ENCODE results near the gene WFDC13. TPM values are rescaled to one million over a fixed set of nuclear protein-coding genes. Genes with fewer than 3 reads are reported as not detected.
"Not testable (repeated sequence)": the region's sequence is repeated elsewhere in the genome, so short reads cannot be mapped to it uniquely, and the experiment has no call there.

Gene WFDC13
- not detected for total RNA-seq
- long read RNA-seq = 0 reads

- no peak for DNase-seq (ENCODE audit: low spot score)
Observed at GRCh38 chr20:45701873-45702272, at the start of gene WFDC13. TSS of gene WFDC13 (plus strand) at chr20:45702038. CDS start at chr20:45702124, 86 bp downstream.

- not testable (repeated sequence) for DNase-seq (ENCODE audit: low spot score)
Observed at GRCh38 chr20:45657038-45657437, 44.8 kb upstream of the WFDC13 start.

GRCh38 chr20:45670139-45670538 lies 31.7 kb upstream of the WFDC13 start, which contains the start of gene WFDC11:
TSS of gene WFDC11 (minus strand) at chr20:45670239. CDS start at chr20:45650600, 19,639 bp downstream.
- DNase-seq (ENCODE audit: low spot score) = no peak

DNA sequence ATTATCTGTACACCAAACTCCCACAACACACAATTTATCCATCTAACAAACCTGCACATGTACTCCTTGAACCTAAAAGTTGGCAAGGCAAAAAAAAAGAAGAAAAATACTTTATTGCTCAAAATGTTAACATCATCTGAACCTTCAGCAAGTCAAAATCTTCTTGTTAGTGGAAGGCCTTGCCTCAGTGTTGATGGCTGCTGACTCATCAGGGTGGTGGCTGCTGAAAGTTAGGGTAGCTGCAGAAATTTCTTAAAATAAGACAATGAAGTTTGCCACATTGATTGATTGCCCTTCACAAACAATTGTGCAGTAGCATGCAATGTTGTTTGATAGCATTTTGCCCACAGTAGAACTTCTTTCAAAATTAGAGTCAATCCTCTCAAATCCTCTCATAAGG lies 29.1 kb upstream of the WFDC13 start:
- no peak for DNase-seq (ENCODE audit: low spot score)

DNA sequence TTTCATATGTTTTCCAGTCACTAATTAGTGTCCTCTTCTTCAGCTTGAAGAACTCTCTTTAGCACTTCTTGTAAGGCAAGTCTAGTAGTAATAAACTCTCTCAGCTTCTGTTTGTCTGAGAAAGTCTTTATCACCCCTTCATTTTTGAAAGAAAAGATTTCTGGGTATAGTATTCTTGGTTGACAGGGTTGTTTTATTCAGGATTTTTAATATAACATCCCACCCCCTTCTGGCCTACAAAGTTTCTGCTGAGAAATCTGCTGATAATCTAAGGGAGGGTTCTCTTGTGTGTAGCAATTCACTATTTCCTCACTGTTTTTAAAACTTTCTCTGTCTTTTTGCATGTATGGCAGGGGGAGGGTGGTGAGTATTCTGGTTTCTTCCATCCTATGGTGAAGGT lies 22.2 kb upstream of the WFDC13 start:
- DNase-seq (ENCODE audit: low spot score) = no peak

DNA sequence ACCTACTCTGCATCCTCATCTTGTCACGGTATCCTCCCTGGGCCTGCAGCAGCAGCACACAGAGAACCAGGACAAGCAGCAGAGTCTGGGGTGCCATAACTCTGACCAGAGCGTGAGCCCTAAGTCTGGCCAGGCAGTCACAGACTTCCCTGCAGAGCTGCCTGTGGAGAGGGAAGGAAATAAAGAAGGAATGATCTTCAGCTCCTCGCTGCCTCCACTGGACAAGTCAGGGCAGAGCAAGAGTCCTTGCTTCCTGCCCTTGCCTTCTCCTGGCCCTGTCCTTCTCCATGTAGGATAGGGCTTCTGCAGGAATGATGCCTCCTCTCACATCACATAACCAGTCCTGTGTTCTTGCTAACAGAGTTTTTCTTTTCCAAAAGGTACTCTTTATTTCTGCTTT lies 15.9 kb upstream of the WFDC13 start:
- DNase-seq (ENCODE audit: low spot score) = no peak

GRCh38 chr20:45693346-45693745 lies 8.5 kb upstream of the WFDC13 start:
- DNase-seq (ENCODE audit: low spot score) = not testable (repeated sequence)

DNA sequence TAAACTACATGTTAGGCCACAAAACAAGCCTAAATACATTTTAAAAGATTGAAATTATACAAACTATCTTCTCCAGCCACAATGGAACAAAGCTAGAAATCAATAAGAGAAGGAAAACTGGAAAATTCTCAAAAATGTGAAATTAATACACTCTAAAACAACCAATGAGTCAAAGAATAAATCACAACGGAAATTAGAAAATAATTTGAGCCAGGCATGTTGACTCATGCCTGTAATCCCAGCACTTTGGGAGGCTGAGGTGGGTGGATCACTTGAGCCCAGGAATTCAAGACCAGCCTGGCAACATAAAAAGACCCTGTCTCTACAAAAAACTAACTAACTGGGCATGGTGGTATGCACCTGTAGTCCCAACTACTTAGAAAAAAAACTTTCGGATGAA lies 6.3 kb upstream of the WFDC13 start:
- DNase-seq (ENCODE audit: low spot score) = no peak

GRCh38 chr20:45701104-45701503 lies 734 bp upstream of the WFDC13 start:
- no peak for DNase-seq (ENCODE audit: low spot score)

GRCh38 chr20:45704969-45705637 lies 3.3 kb downstream of the WFDC13 start, which contains the start of gene WFDC10B:
TSS of gene WFDC10B (minus strand) at chr20:45705019. CDS start at chr20:45685992, 19,027 bp downstream.
- DNase-seq (ENCODE audit: low spot score) = no peak

- not testable (repeated sequence) for DNase-seq (ENCODE audit: low spot score)
Observed at GRCh38 chr20:45716141-45716688, 14.4 kb downstream of the WFDC13 start.

DNA sequence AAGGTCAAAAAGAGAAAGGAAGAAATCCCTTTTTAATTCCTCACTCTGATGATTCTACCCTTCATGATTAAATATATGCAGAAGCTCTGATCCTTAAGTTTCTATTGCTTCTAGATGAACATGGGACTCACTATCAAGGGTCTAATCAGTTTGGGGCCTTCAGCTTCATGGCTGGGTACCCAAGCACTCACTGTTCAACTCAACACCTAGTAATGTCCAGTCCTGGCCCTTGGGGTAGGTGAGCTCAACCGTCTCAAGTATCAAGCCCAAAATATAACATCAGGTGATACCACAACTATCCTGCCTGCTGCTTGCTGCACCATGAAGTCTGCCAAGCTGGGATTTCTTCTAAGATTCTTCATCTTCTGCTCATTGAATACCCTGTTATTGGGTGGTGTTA lies 20.2 kb downstream of the WFDC13 start, which contains the start of gene SPINT4:
Gene SPINT4, plus strand, starts transcription at position 301 of the 400 bp plus-strand sequence. Its CDS starts 21 bp downstream, at position 322.
- DNase-seq (ENCODE audit: low spot score) = no peak

DNA sequence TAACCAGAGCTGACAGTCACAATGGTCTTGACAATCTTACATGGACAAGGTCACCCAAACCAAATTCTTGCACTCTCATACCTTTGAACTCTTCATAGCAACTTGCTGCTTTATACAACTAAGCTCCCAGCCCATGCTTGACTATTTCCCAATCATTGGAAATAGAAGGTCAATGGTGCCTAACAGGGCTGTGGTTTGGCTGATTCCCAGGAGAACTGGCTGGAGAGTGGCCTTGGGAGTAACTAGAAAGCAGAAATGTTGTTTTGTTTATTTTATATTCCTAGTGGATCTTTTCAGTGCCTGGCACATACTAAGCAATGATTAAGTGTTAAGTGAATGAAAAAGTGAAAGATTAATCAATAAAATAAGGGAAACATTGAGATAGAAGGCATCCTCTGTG lies 23.3 kb downstream of the WFDC13 start:
- DNase-seq (ENCODE audit: low spot score) = no peak

- no peak for DNase-seq (ENCODE audit: low spot score)
Observed at GRCh38 chr20:45727044-45727443, 25.2 kb downstream of the WFDC13 start.

DNA sequence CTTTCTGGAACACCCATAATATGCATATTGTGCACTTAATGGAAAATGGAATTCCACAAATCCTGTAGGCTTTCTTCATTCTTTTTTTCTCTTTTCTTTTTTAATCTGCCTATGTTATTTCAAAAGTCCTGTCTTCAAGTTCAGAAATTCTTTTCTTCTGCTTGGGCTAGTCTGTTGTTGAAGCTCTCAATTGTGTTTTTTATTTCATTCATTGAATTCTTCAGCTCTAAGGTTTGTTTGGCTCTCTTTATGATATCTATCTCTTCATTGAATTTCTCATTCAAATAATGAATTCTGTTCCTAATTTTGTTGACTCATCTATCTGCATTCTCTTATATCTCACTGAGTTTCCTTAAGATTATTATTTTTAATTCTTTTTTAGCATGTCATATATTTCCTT lies 30.4 kb downstream of the WFDC13 start:
- no peak for DNase-seq (ENCODE audit: low spot score)

- no peak for DNase-seq (ENCODE audit: low spot score)
Observed at GRCh38 chr20:45735552-45735951, 33.7 kb downstream of the WFDC13 start.

- no peak for DNase-seq (ENCODE audit: low spot score)
Observed at GRCh38 chr20:45735988-45736387, 34.1 kb downstream of the WFDC13 start.

DNA sequence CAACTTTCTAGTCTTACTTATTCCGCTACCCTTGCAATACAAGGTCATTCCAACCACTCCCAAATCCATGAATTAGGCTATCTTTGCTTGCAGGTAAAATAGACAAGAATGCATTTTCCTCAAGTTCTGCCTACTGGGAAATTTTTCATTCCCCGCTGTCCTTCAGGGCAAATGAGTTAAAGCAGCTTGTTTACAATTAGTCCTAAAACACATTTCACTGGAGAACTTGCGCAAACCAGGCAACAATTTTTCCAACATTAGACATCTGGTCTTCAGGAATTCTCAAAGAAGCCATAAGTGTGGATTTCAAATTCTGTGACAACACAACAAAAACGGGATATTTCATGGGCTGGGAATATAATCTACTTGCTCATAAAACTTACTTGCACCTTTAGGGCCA lies 40.8 kb downstream of the WFDC13 start:
- no peak for DNase-seq (ENCODE audit: low spot score)

DNA sequence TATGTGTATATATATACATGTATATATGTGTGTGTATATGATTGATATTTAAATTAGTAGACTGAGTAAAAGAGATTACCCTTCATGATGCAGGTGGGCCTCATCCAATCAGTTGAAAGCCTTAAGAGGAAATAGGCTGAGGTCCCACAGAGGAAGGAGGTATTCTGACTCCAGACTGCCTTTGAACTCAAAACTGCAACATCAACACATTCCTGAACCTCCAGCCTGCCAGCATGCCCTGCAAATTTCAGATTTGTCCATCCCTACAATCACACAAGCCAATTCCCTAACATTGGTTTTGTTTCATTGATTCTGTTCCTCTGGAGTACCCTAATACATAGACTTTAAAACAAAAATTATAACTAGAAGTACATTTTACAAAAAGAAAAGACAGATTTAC lies 43.2 kb downstream of the WFDC13 start:
- no peak for DNase-seq (ENCODE audit: low spot score)

- DNase-seq (ENCODE audit: low spot score) = no peak
Observed at GRCh38 chr20:45751721-45752120, 49.9 kb downstream of the WFDC13 start.

DNA sequence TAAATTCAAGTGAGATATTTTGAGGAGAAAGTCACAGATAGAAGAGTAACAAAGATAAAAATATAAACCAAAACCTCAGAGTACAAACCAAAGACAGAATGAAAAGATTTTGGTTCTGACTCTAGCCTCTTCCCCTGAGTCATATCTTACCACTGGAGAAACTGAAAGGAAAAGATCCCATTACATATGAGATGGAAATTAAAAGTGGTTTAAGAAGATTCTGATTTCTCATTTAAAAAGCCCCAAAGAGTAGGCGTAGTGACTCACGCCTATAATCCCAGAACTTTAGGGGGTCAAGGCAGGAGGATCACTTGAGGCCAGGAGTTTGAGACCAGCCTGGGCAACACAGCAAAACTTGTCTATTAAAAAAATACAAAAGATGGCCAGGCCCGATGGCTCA lies 50.9 kb downstream of the WFDC13 start:
- DNase-seq (ENCODE audit: low spot score) = no peak

GRCh38 chr20:45758096-45758495 lies 56.3 kb downstream of the WFDC13 start:
- no peak for DNase-seq (ENCODE audit: low spot score)

Data from mesenteric fat pad (tissue), 1 donor.